Erythroblast (primary cell): ENCODE results near the gene LRBA.

ENCODE experiments used
- GATA1 ChIP-seq: IDR thresholded peaks from 2 replicates; pipeline ENCODE4 v1.6.1; 2011; ENCODE audit warnings: low read depth, mild to moderate bottlenecking, control low read depth, low read length, moderate library complexity
- POLR2A ChIP-seq: IDR thresholded peaks from 2 replicates; pipeline ENCODE4 v1.6.1; 2011; ENCODE audit warnings: mild to moderate bottlenecking, low read length

GRCh38 chr4:150987204-150987603, 27.9 kb downstream of the LRBA start:
- TF ChIP-seq POLR2A (no peak), GATA1 (no peak)
